Ureter (tissue), 1 donor: Measurements from ENCODE around the gene DNAJC15. TPM values are rescaled to one million over a fixed set of nuclear protein-coding genes. Genes with fewer than 3 reads are reported as not detected.

Experiments used
- DNase-seq: peaks from one replicate; pipeline ENCODE4 v3.0.0-alpha.2; 2020; ENCODE audit warnings: low spot score
- total RNA-seq: library from RNA; stranded (reverse); gene quantifications from one replicate; pipeline ENCODE4 v1.2.4, GENCODE V29; 2023
- donor health status: DM: yes; HTN: yes; CAD: no.

The DNAJC15 gene
- total RNA-seq, 1 donor from 2014 or later = 10.9 TPM

DNA sequence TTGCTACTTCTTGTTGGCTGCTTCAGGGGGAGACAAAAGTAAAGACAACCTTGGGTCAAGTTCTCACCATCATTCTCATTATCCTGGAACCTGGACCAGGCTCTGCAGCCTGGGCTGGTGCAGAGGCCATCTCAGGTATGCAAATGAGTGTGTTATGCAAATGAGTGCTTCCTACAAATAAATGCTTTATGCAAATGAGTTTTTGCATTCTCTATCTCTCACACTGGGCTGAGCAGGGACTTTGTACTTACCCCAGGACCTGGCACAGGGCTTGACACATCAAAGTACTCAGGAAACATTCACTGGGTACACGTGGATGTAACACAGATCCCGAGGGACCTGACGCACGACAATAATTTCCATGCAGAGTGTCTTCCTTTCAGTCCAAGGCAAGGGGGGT, 103.0 kb downstream of the DNAJC15 start:
- DNase-seq = no peak

DNA sequence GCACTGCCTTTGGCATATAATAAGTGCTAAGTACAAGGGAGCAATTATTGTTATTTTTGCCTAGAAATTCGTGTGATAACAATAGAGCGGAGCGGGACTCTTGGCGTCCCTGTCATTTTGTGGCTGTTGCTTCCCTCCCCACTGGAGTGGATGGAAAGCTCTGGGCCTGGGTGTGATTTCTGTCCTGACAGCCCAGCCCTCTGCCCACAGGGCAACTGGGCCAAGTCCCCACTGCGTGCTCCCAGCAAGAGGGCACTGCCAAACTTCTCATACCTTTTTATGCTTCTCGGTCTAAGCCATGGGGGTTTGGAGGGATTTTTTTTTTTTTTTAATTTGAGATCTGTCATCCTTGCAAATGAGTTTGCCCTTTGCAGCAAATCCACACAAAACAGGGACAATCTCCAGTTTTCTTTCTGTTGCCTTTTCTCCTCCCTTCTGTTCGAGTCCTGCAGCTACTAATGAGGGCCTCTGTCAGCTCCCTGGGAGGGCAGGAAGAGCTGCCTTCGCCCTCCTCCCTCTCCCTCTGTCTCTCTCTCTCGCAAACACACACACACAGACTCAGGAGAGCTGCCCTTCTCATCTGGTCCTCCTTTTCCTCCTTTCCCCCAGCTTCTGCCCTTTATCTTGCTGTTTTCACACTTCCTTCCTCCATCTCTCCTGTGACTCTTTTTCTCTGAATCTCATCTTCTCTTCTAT, 103.9 kb downstream of the DNAJC15 start:
- no peak for DNase-seq

DNA sequence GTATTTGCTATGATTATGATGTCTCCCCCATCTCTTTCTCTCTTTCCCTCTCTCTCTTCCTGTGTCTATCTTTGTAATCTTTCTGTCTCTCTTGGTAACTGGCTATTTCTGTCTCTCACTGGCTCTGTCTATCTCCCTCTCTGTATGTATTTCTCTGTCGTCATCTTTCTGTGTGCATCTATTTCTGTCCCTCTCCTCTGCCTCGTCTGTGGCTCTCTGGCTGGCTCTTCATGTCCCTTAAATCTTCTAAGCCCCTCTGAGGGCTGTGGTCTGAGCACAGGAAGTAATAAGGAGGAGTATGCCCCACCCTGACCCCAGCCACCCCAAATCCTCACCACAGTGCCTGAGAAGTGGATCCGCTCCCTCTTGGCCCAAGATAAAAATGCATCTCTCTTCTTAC, 104.4 kb downstream of the DNAJC15 start:
- DNase-seq = no peak

DNA sequence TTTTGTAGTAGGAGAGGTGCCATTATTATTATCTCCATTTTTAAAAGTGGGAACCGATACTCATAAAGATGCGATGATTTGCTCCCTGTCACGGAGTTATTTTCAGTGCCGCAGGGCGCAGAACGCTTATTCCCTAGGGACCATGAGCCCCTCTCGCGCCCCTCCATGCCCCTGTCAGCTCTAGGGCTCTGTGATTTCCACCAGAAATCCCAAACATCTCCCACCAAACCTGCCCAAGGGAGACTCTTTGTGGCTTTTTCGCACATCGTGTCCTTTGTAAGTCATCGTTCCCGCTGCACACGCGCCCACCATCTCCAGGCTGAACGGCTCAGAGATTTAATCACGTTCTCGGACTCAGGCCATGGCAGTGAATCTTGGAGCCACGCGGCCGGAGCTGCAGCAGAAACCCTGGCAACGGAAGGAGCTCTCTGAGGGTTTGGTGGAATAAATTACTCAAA, 105.1 kb downstream of the DNAJC15 start:
- DNase-seq = peak; percentile 59

DNA sequence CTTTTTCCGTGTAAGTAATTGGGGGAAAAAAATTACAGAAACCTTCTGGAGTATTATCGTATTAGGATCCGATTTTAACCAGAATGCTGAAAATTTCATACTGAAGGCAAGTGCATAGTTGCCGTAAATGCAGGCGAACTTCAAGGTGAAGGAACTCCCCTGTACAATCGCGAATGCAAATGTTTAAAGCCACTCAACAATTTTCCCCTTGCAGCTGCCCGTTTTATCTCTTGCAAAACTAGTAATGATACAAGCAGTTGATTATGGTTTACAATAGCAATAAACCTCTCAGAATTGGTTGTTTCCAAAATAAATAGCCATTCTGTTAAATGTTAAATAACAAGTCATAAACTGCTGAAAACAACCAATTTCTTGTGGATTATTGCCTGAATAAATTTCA, 105.7 kb downstream of the DNAJC15 start:
- DNase-seq = no peak

DNA sequence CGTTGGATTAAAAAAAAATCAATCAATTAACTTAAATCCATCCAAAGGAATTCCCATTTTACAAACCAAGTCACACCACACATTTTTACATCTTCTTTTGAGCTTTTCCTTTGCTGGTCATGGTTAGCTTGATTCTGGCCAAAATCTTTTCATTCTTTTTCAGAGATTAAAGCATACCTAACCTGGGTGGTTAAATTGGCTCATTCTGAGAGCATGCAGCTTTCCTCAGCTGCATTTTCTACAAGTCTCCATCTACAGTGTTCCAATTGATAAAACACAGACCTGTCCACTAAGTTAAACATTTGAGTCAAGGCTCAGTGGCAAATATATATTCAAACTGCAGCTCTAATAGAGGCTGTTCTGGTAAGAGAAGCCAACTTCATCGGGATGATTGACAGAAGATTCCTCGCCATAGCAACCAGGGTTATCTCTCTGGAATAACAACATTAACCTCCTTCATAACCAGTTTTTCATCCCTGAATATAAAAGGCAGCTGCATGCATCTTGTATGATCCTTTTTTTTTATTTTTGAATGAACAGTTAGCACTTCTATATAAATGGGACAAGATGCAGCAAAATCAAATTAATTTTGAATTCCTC, 106.2 kb downstream of the DNAJC15 start:
- DNase-seq = no peak

DNA sequence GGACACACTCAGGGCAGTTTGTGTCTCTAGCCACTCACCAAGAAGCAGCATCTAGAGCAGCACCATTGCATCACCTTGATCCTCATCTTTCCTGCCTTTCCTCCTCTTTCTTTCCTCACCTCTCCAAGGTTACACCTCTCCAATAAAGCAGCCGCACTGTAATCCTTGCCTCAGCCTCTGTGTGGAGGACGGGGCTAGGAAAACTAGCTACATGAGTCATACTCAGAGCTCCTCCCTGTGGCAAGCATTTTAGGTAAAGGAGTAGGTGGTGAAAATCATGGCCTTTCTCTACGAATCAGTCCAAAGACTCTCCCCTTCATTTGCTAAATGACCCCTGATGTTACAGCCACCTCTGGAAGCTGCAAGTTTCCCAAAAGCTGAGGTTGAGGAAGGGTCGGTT, 108.9 kb downstream of the DNAJC15 start:
- no peak for DNase-seq

DNA sequence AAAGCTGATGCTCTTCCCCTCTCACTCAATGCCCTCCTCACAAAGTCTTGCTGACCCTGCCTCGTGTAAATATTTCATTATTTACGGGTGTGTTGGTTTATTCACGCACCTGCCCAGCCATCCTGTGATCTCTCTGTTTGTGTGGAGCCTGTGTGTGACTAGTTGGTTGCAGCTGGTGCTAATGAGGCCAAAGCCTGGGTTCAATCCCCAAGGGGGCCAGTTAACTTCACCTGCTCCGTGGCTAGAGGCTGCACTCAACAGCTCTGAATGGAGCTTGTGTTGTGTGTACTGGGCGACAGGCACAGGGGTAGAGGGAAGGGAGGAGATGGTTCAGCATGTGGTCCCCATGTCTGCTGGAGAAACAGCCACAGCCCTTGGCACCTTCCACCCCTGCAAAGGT, 109.5 kb downstream of the DNAJC15 start:
- no peak for DNase-seq

DNA sequence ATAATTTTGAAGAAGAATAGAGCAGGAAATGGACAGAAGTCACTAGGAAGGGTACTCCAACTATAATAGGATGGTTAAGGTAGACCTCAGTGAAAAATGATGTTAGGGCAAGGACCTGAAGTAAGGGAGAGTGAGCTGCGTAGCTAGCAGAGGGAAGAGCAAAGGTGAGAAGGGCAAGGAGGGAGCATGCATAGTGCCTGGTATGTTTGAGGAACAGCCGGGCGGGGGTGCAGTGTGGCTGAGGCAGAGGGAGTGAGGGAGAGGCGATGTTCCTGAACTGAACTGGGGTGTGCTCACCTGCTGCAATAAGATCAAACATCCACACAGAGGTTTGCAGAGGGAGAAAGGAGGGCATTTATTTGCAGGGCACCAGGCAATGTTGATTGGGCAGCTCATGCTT, 110.4 kb downstream of the DNAJC15 start:
- DNase-seq = no peak

DNA sequence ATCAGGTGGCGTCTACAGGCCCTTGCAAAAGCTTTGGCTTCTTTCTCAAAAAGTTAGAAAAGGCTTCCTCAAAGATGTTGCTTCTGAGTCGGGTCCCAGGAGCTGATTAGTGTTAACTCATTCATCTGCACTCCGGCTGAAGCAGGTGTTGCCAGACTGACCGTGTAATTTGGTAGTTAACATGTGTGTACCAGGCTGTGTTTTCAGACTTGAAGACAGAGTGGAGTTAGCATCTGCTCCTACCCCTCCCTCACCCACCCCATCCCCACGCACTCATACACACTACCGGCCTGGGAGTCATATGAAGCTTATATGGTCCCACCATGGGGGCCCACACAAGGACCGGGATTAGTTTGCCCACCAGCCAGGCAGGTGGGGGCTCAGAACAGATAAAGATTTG, 111.5 kb downstream of the DNAJC15 start:
- no peak for DNase-seq

DNA sequence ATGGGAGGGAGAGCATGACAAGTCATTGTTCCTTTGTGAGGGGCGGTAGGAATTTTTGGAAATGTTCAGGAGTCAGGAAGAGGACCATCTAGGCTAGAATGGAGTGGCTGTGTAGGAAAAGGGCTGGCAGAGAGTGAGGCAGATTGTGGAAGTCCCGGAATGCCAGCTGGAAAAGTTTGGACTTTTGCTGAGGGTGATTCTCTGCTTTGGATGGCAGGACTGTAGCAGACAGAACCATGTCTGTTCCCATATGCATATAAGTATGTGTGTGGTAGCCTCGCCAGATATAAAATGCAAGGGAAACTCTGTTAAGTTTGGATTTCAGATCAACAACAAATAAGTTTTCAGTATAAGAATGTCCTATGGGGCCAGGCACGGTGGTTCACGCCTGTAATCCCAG, 112.1 kb downstream of the DNAJC15 start:
- no peak for DNase-seq

DNA sequence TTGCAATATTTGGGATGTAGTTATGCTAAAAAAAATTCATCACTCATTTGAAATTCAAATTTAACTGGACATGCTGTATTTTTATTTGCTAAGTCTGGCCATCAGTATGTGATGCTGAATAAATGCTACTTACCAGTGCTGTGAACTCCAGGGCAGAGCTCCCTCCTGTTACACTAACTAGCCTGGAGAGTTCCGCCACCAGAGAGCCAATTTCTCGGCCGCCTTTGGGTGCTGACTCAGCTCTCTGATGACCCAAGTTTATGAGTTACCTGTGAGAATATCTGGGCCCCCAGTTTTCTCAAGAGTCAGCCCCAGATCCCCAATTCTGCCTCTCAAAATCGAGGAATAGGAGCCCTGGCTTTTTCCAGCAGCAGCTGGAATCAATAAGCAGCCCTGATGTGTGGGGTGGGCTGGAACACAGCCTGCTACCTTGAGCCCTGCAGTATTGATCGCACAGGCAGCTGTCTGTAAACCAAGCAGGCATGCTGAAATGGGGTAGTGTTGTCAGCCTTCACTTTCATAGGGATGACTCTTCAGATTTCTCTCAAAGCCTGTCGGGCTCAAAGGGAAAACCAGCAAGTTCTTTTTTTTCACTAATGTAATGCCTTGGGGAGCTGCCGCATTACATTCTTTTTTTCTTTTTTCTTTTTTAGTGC, 113.7 kb downstream of the DNAJC15 start:
- DNase-seq = no peak

DNA sequence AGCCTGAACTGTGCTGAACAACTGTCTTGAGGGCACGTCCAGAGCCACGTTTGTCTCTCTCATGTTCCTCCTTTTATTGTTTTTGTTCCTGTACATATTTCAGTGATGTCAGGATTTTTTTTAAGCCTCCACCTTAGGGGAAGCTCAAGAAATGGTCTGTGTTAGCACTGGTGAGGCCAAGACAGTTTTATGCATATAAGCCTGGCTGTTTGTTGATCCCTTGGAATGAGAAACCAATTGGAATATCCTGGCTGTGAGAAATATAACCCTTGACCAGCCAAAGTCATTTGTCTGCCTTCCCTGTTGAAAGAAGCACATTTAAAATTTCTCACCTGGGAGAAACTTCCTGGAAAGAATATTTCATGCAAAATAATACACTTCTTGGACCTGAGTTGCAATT, 115.8 kb downstream of the DNAJC15 start:
- no peak for DNase-seq

DNA sequence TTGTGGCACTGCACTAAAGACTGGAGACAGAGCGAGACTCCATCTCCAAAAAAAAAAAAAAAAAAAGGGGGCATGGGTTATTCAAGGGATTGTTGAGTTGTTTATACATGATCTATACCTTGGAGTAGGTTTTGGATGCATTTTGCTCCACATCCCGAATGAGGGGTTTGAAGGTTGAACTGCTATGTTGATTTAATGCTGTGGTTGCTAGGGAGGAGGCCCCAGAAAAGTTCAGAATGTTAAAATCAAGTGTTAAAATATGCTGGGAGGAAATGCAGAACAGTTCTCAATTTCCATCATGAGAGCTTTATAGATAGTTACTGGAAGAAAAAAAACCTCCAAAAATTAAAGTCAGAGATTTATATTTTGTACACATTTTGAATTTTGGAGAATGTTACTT, 116.5 kb downstream of the DNAJC15 start:
- DNase-seq = no peak

DNA sequence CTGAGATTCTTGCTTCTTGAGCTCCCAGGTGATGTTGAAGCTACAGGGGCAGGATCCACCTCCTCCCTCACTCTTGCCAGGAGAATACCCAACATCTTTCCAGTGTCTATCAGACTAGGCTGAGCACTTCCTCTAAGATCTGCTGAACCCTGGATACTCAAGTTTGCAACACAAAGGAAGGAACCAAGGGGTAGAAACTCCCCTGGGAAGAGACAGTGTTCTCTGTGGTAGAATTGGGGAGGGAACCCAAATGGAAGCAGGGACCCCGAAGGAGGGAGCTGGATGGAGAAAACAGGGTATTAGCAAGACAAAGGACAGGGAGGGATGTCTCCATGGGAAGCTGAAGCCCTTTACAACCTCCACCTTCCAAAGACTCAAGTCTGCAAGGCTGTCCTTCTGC, 117.6 kb downstream of the DNAJC15 start:
- DNase-seq = no peak

DNA sequence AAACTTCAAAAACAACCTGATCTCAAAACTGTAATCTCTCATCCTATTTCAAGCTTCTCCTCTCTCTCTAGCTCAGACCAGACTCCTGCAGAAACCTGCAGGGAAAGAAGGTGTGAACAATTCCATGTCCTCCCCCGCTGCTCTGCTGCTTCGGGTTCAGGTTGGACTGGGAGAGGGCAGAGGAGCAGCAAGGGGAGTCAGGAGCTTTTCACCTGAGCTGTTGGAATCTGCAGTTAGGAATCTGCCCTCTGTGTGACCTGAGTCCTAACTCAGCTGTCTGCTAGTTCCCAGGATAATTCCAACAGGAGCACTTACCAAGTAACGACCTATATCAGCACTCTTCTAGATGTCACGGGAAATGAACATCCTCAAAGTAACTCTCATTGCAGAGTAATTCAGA, 118.3 kb downstream of the DNAJC15 start:
- no peak for DNase-seq

DNA sequence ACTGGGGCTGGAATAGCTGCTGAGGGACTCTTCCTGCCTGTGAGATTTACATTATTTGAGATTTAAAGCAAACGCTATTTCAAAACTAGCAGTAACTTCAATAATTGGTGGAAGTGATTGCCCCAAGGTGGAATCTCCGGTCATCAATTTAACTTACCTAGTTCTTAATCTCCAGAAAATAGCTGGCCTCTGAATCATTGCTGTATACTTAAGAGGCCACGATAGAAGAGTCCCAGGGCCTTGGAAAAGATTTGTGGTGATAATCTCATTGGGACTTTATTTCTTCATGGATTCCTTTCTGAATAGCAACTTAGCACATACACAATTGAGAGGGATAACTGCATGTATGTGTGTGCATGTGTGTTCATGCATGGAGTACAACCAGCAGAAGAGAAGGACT, 120.2 kb downstream of the DNAJC15 start:
- no peak for DNase-seq

DNA sequence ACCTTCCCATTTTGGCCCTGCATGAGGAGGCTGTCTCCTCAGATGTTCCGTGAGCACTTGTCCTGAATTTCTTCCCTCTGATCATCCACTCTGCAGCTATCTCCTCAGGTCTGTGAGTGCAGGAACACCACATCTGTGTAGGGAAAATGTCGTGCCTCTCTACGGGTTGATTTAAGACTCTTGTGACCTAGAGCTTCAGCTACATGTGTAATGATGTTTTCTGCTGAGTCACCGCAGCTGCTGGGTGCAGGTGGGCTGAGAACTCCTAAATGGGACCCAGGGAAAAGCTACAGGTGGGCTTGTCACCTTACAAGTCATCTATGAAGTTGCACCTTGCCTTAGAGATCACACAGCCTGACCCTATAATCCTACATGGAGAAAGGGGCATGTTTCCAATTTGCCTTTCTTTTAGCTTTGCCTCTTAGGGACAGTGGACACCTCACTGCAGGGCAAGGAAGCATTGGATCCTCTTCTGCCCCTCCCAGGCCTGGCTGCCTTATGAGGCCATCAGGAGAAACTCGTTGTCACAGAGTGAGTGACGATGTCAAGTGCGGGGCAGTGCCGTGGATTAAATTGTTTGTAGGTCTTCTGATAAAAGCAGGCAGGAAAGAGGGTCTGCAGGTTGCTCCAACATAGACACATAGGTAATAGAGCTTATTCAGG, 122.3 kb downstream of the DNAJC15 start:
- no peak for DNase-seq

DNA sequence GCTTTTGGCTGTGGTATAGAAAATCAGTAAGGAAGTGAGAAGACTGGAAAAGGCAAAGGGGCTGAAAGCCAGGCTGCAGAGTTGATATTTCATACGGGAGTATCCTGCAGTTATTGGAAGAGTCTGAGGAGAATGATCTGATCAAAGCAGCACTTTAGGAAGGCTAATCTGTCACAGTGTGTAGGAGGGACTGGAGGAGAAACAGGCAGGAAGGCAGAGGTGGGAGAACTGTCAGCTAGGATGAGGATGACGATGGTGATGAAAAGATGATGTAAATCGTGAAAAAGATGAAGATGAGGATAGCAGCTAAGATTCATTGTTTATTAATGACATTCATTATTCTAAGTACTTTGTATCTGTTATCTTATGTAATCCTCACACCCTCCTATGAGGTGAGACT, 123.0 kb downstream of the DNAJC15 start:
- no peak for DNase-seq

DNA sequence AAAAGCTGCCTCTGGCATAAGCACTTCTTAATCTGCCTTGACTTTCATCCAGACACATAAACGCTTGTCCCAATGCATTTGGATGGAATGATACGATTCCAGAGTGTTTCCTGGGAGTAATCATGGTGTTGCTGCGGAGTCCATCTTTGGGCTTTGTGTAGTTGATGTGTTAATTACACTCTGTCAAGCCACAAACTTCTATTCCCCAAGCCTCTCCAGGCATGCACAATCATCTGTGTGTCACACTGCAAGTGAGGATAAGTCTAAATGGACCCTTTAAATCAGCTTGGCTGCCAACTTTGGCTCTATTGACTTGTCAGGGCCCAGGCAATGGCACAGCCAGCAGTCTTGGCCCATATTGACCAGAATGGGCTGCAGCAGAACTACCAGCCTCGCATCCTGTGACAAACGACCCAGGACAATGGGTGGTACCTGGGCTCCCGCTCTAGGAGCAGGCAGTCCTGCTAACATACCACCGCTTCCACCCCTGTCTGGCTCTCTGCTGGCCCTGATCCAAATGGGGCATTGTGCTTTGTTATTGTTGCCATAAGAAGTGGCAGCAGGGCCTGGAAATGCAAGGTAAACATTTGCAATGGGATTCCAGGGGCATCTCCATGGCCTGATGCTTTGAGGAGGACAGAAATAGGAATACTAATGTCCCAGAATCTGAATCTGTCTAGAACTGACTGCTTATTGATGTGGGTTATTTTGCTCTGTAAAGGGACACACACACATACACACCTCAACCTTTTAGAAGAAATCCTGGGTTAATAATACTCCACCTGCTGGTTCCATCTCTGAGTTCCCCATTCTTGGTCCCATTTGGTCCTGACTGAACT, 127.2 kb downstream of the DNAJC15 start:
- DNase-seq = no peak

DNA sequence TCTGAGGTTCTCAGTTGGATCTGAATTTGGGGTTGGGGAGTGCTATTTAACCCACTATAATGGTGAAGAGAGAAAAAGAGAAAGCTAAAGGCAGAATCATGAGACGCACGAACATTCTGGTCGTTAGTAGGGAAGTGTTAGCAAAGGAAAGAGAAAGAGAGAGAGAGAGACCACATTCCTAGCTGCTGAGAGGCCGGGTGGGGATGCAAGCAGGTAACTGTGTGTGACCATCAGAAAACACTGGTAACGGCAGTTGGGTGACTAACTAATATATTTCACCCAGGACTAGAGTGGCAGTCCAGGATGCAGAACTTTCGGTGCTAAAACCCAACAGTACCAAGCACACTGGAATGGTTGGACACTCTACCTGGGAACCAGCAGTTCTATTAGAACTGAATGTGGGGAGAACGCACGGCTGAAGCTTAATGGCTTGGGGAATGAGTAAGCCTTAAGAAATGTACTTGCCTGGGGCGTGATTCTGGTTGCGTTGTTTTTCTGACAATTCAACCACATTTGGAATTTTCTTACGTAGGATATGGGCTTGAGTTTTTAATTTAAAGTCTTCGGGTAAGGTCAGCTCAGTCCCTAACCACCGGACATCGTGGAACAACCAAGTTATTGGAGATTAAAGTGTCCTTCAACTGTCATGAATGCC, 130.2 kb downstream of the DNAJC15 start:
- DNase-seq = no peak
